Measurements from ENCODE around the gene PSRC1.

DNA sequence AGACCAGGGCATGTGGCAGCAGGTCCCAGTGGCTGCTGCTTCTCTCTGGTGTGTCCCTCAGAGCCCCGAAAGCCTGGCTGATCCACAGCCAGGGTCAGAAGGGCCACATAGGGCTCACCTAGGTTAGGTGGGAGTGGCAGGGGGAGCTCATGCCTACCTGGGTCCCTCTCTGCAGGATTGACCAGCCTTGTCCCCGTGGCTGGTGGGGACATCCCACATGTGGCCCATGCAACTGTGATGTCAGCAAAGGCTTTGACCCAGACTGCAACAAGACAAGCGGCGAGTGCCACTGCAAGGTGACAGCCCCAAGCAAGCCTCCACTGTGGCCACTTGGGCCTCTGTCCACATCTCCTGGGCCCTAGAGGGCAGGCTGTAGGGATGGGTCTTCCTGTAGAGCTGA, 17.9 kb downstream of the PSRC1 start:
- TF ChIP-seq, protein P1, sequence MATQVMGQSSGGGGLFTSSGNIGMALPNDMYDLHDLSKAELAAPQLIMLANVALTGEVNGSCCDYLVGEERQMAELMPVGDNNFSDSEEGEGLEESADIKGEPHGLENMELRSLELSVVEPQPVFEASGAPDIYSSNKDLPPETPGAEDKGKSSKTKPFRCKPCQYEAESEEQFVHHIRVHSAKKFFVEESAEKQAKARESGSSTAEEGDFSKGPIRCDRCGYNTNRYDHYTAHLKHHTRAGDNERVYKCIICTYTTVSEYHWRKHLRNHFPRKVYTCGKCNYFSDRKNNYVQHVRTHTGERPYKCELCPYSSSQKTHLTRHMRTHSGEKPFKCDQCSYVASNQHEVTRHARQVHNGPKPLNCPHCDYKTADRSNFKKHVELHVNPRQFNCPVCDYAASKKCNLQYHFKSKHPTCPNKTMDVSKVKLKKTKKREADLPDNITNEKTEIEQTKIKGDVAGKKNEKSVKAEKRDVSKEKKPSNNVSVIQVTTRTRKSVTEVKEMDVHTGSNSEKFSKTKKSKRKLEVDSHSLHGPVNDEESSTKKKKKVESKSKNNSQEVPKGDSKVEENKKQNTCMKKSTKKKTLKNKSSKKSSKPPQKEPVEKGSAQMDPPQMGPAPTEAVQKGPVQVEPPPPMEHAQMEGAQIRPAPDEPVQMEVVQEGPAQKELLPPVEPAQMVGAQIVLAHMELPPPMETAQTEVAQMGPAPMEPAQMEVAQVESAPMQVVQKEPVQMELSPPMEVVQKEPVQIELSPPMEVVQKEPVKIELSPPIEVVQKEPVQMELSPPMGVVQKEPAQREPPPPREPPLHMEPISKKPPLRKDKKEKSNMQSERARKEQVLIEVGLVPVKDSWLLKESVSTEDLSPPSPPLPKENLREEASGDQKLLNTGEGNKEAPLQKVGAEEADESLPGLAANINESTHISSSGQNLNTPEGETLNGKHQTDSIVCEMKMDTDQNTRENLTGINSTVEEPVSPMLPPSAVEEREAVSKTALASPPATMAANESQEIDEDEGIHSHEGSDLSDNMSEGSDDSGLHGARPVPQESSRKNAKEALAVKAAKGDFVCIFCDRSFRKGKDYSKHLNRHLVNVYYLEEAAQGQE (IDR thresholded peaks at IDR 0.05; ENCODE audit: unreplicated experiment): no peak
- TF ChIP-seq POLR2AphosphoS5 (IDR thresholded peaks at IDR 0.05; ENCODE audit: low read depth): no peak
- no peak for TF ChIP-seq STAT1 (IDR thresholded peaks at IDR 0.05; ENCODE audit: unreplicated experiment)
- TF ChIP-seq, protein P2, sequence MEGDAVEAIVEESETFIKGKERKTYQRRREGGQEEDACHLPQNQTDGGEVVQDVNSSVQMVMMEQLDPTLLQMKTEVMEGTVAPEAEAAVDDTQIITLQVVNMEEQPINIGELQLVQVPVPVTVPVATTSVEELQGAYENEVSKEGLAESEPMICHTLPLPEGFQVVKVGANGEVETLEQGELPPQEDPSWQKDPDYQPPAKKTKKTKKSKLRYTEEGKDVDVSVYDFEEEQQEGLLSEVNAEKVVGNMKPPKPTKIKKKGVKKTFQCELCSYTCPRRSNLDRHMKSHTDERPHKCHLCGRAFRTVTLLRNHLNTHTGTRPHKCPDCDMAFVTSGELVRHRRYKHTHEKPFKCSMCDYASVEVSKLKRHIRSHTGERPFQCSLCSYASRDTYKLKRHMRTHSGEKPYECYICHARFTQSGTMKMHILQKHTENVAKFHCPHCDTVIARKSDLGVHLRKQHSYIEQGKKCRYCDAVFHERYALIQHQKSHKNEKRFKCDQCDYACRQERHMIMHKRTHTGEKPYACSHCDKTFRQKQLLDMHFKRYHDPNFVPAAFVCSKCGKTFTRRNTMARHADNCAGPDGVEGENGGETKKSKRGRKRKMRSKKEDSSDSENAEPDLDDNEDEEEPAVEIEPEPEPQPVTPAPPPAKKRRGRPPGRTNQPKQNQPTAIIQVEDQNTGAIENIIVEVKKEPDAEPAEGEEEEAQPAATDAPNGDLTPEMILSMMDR (conservative IDR thresholded peaks at IDR 0.05; ENCODE audit: low read depth in 2 of 2): no peak
- TF ChIP-seq EZH2 (IDR thresholded peaks at IDR 0.05; ENCODE audit: low read depth, unreplicated experiment): no peak
- no peak for TF ChIP-seq NANOG (IDR thresholded peaks at IDR 0.05; ENCODE audit: borderline replicate concordance)
- no peak for TF ChIP-seq EZH2phosphoT487 (IDR thresholded peaks at IDR 0.05; ENCODE audit: unreplicated experiment)

Measured in GM23338 (cell line).